ENCODE data around the gene RAPGEF4.

The RAPGEF4 gene

GRCh38 chr2:172739661-172740266, 4.1 kb downstream of the RAPGEF4 start (continued):
- TF ChIP-seq ZNF416 (tag by site-specific recombination; IDR thresholded peaks at IDR 0.05) (no peak), ZNF529 (tag by site-specific recombination; IDR thresholded peaks at IDR 0.05; ENCODE audit: insufficient replicate concordance) (no peak), ZNF2 (tag by site-specific recombination; IDR thresholded peaks at IDR 0.05) (no peak), ZNF48 (tag by site-specific recombination; IDR thresholded peaks at IDR 0.05) (no peak), ZSCAN23 (tag by site-specific recombination; IDR thresholded peaks at IDR 0.05) (no peak), ZNF791 (tag by site-specific recombination; IDR thresholded peaks at IDR 0.05) (no peak), ZNF510 (tag by site-specific recombination; IDR thresholded peaks at IDR 0.05; ENCODE audit: insufficient replicate concordance) (no peak), ZNF658 (tag by site-specific recombination; IDR thresholded peaks at IDR 0.05) (no peak)

DNA sequence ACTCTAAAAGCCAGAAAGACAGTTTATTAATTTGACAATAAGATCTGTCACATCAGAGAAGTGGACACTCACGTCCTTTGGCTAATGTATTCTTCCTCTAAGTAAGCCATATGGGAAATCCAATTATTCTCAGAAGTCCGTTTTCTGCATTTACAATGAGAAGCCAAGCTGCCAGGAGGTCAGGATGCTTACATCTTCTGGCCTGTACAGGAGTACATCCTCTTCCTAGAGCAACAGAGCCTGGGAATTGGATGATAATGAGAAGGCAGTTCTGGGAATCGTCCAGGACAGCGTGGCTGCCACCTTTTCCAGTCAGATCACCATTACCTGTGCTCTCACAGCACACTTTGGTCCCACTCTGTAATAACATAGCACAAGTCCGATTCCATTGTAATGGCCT, 5.2 kb downstream of the RAPGEF4 start:
- ChIA-PET CTCF (no interaction called here), POLR2A (no interaction called here)
- Histone ChIP-seq H3K9me3 (ENCODE audit: control insufficient read depth, insufficient read depth, low read depth, low read length) (no peaks in the 10 kb centered on the region), H3K27ac (ENCODE audit: extremely low read depth, low read depth, low read length) (no peak overlapping the region), H3K4me1 (ENCODE audit: control insufficient read depth, insufficient read depth, low read length) (no peaks in the 10 kb centered on the region), H3K36me3 (ENCODE audit: control insufficient read depth in 2 of 2, insufficient read depth in 1 of 2, low read length in 2 of 2) (no peaks in the 10 kb centered on the region), H3K4me3 (ENCODE audit: low read depth, low read length) (no peak overlapping the region)
- TF ChIP-seq ZNF175 (tag by site-specific recombination; IDR thresholded peaks at IDR 0.05), result no peak

- CTCF ChIA-PET, result no interaction called here
- TF ChIP-seq ZFHX2 (tag by site-specific recombination; conservative IDR thresholded peaks at IDR 0.05) (0 out of 2 replicates have a peak, but pooled peaks have one; percentile 25), ZNF175 (tag by site-specific recombination; IDR thresholded peaks at IDR 0.05) (no peak), ZNF37A (tag by site-specific recombination; IDR thresholded peaks at IDR 0.05) (no peak)
- Histone ChIP-seq H3K4me1 (ENCODE audit: control insufficient read depth, insufficient read depth, low read length) (no peaks in the 10 kb centered on the region), H3K4me3 (ENCODE audit: low read depth, low read length) (no peak overlapping the region), H3K9me3 (ENCODE audit: control insufficient read depth, insufficient read depth, low read depth, low read length) (no peaks in the 10 kb centered on the region), H3K36me3 (ENCODE audit: control insufficient read depth in 2 of 2, insufficient read depth in 1 of 2, low read length in 2 of 2) (no peaks in the 10 kb centered on the region), H3K27ac (ENCODE audit: extremely low read depth, low read depth, low read length) (no peak overlapping the region)
- POLR2A ChIA-PET, result no interaction called here
Measured at GRCh38 chr2:172742931-172743540, 7.4 kb downstream of the RAPGEF4 start.

DNA sequence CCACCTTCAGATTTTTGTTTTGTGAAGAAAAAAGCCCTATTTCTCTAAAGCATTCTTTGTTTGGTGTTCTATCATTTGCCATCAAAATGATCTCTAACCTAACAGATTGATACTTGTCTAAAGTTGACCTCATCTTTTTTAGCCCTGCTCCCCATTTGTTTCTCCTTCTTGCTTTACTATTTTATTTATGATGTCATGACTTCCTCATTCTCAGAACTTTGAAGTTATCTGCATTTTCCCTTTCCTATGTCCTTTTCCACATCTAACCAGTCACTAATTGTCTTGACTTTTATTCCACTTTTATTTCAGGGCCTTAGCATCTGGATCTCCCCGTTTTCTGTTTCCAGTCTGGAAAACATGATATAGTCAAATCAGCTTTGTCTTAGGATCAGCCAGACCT, 8.3 kb downstream of the RAPGEF4 start:
- no peak overlapping the region for H3K27ac ChIP-seq (ENCODE audit: extremely low read depth, low read depth, low read length)
- CTCF ChIA-PET, result no interaction called here
- H3K36me3 ChIP-seq (ENCODE audit: control insufficient read depth in 2 of 2, insufficient read depth in 1 of 2, low read length in 2 of 2), result no peaks in the 10 kb centered on the region
- POLR2A ChIA-PET, result no interaction called here
- no peaks in the 10 kb centered on the region for H3K4me1 ChIP-seq (ENCODE audit: control insufficient read depth, insufficient read depth, low read length)
- no peak overlapping the region for H3K4me3 ChIP-seq (ENCODE audit: low read depth, low read length)
- H3K9me3 ChIP-seq (ENCODE audit: control insufficient read depth, insufficient read depth, low read depth, low read length), result no peaks in the 10 kb centered on the region
- TF ChIP-seq ATF2 (tag by site-specific recombination; IDR thresholded peaks at IDR 0.05; ENCODE audit: low read depth) (0 out of 2 replicates have a peak, but pooled peaks have one; percentile 35), ZNF175 (tag by site-specific recombination; IDR thresholded peaks at IDR 0.05) (no peak)

GRCh38 chr2:172745636-172746035, 10.0 kb downstream of the RAPGEF4 start:
- Histone ChIP-seq H3K9me3 (ENCODE audit: control insufficient read depth, insufficient read depth, low read depth, low read length) (no peaks in the 10 kb centered on the region), H3K4me1 (ENCODE audit: control insufficient read depth, insufficient read depth, low read length) (no peaks in the 10 kb centered on the region), H3K36me3 (ENCODE audit: control insufficient read depth in 2 of 2, insufficient read depth in 1 of 2, low read length in 2 of 2) (no peaks in the 10 kb centered on the region), H3K4me3 (ENCODE audit: low read depth, low read length) (no peak overlapping the region), H3K27ac (ENCODE audit: extremely low read depth, low read depth, low read length) (no peak overlapping the region)
- CTCF ChIA-PET, result no interaction called here
- POLR2A ChIA-PET, result no interaction called here
- TF ChIP-seq ZBTB48 (tag by site-specific recombination; IDR thresholded peaks at IDR 0.05) (no peak), ZNF510 (tag by site-specific recombination; IDR thresholded peaks at IDR 0.05; ENCODE audit: insufficient replicate concordance) (no peak), HOXC10 (CRISPR knock-in tag; IDR thresholded peaks at IDR 0.05) (no peak), ZNF571 (tag by site-specific recombination; IDR thresholded peaks at IDR 0.05) (no peak), ZNF211 (tag by site-specific recombination; IDR thresholded peaks at IDR 0.05; ENCODE audit: low read depth) (no peak), KLF16 (tag by site-specific recombination; IDR thresholded peaks at IDR 0.05) (no peak), ZNF391 (tag by site-specific recombination; IDR thresholded peaks at IDR 0.05; ENCODE audit: borderline replicate concordance, low read depth) (no peak), ZNF654 (tag by site-specific recombination; IDR thresholded peaks at IDR 0.05; ENCODE audit: low read depth) (no peak), KLF17 (tag by site-specific recombination; IDR thresholded peaks at IDR 0.05) (no peak), MZF1 (tag by site-specific recombination; IDR thresholded peaks at IDR 0.05; ENCODE audit: borderline replicate concordance) (no peak)
- TF ChIP-seq, protein P1, sequence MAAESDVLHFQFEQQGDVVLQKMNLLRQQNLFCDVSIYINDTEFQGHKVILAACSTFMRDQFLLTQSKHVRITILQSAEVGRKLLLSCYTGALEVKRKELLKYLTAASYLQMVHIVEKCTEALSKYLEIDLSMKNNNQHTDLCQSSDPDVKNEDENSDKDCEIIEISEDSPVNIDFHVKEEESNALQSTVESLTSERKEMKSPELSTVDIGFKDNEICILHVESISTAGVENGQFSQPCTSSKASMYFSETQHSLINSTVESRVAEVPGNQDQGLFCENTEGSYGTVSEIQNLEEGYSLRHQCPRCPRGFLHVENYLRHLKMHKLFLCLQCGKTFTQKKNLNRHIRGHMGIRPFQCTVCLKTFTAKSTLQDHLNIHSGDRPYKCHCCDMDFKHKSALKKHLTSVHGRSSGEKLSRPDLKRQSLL (tag by site-specific recombination; IDR thresholded peaks at IDR 0.05), result no peak
